OCI-LY1 (cell line): ENCODE data around the gene PRPS2.

Source experiments
- H2AFZ ChIP-seq: fragments of 200-600 bp; sonication (generic), shearing (Covaris generic); 2 replicates; pipeline ENCODE4 v1.6.0; 2014; ENCODE audit warnings: antibody characterized with exemption, mild to moderate bottlenecking, low read length
- H3F3A ChIP-seq: fragments of 200-600 bp; sonication (generic), shearing (Covaris generic); 2 replicates; pipeline ENCODE4 v1.6.0; 2014; ENCODE audit warnings: mild to moderate bottlenecking, antibody characterized with exemption, low read length, moderate library complexity; ENCODE audit not compliant: insufficient read depth
- H3K27ac ChIP-seq: fragments of 200-600 bp; sonication (generic); 2 replicates; pipeline ENCODE4 v1.5.1; 2014; ENCODE audit warnings: low read length, mixed run types, mild to moderate bottlenecking, low read depth; ENCODE audit not compliant: poor library complexity, severe bottlenecking
- H3K27me3 ChIP-seq: fragments of 200-600 bp; sonication (generic); 2 replicates; pipeline ENCODE4 v1.6.0; 2014; ENCODE audit warnings: antibody characterized with exemption, mild to moderate bottlenecking, low read length, moderate library complexity; ENCODE audit not compliant: insufficient read depth
- H3K36me3 ChIP-seq: fragments of 200-600 bp; sonication (generic); 2 replicates; pipeline ENCODE4 v1.6.1; 2014; ENCODE audit warnings: mild to moderate bottlenecking, antibody characterized with exemption, low read length, moderate library complexity, mixed read lengths; ENCODE audit not compliant: insufficient read depth
- H3K4me1 ChIP-seq: fragments of 200-600 bp; sonication (generic); 2 replicates; pipeline ENCODE4 v1.5.1; 2014; ENCODE audit warnings: mild to moderate bottlenecking, low read length, moderate library complexity; ENCODE audit not compliant: insufficient read depth, severe bottlenecking
- H3K4me2 ChIP-seq: fragments of 200-600 bp; sonication (generic), shearing (Covaris generic); 2 replicates; pipeline ENCODE4 v1.6.1; 2014; ENCODE audit warnings: low read length
- H3K4me3 ChIP-seq: fragments of 200-600 bp; sonication (generic); 2 replicates; pipeline ENCODE4 v1.5.1; 2014; ENCODE audit warnings: low read length, low read depth, mild to moderate bottlenecking, mixed read lengths; ENCODE audit not compliant: poor library complexity, severe bottlenecking
- H3K79me2 ChIP-seq: fragments of 200-600 bp; shearing (Covaris generic); 2 replicates; pipeline ENCODE4 v1.6.1; 2016; ENCODE audit warnings: mixed run types, low read length, mixed read lengths; ENCODE audit not compliant: insufficient read depth
- H3K9ac ChIP-seq: fragments of 200-600 bp; sonication (generic), shearing (Covaris generic); 2 replicates; pipeline ENCODE4 v1.6.1; 2014; ENCODE audit warnings: mild to moderate bottlenecking, low read length, mixed read lengths
- H3K9me2 ChIP-seq: fragments of 200-600 bp; sonication (generic), shearing (Covaris generic); 2 replicates; pipeline ENCODE4 v1.6.1; 2014; ENCODE audit warnings: low read depth, mild to moderate bottlenecking, low read length, mixed read lengths
- H3K9me3 ChIP-seq: fragments of 200-600 bp; shearing (Covaris generic); 2 replicates; pipeline ENCODE4 v1.6.1; 2014; ENCODE audit warnings: low read length, mixed read lengths
- H4K20me1 ChIP-seq: fragments of 200-600 bp; sonication (generic), shearing (Covaris generic); 2 replicates; pipeline ENCODE4 v1.6.0; 2016; ENCODE audit warnings: mild to moderate bottlenecking, low read length; ENCODE audit not compliant: insufficient read depth
- EZH2 ChIP-seq: fragments of 200-600 bp; sonication (generic), shearing (Covaris generic); IDR thresholded peaks from 2 replicates; pipeline ENCODE4 v1.8.0; 2017; ENCODE audit warnings: borderline replicate concordance, mixed run types, mild to moderate bottlenecking, antibody characterized with exemption, low read length, moderate library complexity, mixed read lengths
- TF ChIP-seq, protein P1 (sequence below): fragments of 200-600 bp; sonication (generic), shearing (Covaris generic); IDR thresholded peaks from 2 replicates; pipeline ENCODE4 v1.5.1; 2017; ENCODE audit warnings: mild to moderate bottlenecking, antibody characterized with exemption, low read length, moderate library complexity, mixed read lengths

The PRPS2 gene

DNA sequence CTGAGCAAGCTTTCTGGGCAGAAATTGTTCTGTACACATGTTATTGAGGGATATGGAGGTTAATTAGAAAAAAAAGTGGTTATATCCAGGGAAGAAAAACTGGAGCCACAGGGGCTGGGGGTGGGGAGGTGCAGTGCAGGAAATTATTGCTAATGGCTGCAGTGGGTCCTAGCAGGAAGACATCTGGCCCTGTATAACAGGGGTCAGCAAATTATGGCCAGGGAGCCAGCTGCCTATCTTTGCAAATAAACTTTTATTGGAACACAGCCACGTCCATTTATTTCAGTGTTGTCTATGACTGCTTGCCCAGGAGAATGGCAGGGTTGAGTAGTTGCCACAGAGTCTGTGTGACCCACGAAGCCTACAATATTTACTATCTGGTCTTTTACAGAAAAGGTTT is 23.4 kb upstream of the PRPS2 start:
- H3F3A ChIP-seq = no peaks in the 10 kb centered on the region
- H3K4me1 ChIP-seq = no peaks in the 10 kb centered on the region
- H3K9me3 ChIP-seq = no peaks in the 10 kb centered on the region
- H3K27me3 ChIP-seq = no peaks in the 10 kb centered on the region
- no peak overlapping the region for H3K9ac ChIP-seq
- no peaks in the 10 kb centered on the region for H3K9me2 ChIP-seq
- H3K4me3 ChIP-seq = no peak overlapping the region
- no peak overlapping the region for H3K4me2 ChIP-seq
- no peak overlapping the region for H2AFZ ChIP-seq
- H3K79me2 ChIP-seq = no peaks in the 10 kb centered on the region
- no peaks in the 10 kb centered on the region for H4K20me1 ChIP-seq
- no peak overlapping the region for H3K27ac ChIP-seq
- no peaks in the 10 kb centered on the region for H3K36me3 ChIP-seq
- TF ChIP-seq, protein P1, sequence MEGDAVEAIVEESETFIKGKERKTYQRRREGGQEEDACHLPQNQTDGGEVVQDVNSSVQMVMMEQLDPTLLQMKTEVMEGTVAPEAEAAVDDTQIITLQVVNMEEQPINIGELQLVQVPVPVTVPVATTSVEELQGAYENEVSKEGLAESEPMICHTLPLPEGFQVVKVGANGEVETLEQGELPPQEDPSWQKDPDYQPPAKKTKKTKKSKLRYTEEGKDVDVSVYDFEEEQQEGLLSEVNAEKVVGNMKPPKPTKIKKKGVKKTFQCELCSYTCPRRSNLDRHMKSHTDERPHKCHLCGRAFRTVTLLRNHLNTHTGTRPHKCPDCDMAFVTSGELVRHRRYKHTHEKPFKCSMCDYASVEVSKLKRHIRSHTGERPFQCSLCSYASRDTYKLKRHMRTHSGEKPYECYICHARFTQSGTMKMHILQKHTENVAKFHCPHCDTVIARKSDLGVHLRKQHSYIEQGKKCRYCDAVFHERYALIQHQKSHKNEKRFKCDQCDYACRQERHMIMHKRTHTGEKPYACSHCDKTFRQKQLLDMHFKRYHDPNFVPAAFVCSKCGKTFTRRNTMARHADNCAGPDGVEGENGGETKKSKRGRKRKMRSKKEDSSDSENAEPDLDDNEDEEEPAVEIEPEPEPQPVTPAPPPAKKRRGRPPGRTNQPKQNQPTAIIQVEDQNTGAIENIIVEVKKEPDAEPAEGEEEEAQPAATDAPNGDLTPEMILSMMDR = no peak
- no peak for TF ChIP-seq EZH2

DNA sequence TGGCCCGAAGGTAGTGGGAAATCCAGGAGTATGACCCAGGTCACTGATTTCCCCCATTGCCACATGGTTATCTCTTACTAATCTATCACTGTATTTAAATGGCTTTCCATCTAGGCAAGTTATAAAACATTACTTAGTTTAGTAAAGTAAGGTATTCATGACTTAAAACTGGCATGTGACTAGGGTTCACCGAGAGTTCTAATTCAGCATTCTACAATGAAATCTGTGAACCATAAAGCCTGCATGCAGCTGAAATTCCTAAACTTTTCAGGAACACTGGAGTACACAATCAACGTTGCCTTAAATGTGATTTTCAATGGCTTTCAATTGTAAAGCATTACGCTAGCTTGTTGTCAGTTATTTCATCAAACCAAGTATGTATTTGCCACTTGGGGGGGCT is 22.7 kb upstream of the PRPS2 start:
- Histone ChIP-seq H3K9me2 (no peaks in the 10 kb centered on the region), H3K9me3 (no peaks in the 10 kb centered on the region), H3K36me3 (no peaks in the 10 kb centered on the region), H3F3A (no peaks in the 10 kb centered on the region), H4K20me1 (no peaks in the 10 kb centered on the region), H3K4me3 (no peak overlapping the region), H3K4me2 (no peak overlapping the region), H2AFZ (no peak overlapping the region), H3K27ac (no peak overlapping the region), H3K9ac (no peak overlapping the region), H3K27me3 (no peaks in the 10 kb centered on the region), H3K79me2 (no peaks in the 10 kb centered on the region), H3K4me1 (no peaks in the 10 kb centered on the region)
- no peak for TF ChIP-seq EZH2
- TF ChIP-seq, protein P1 = no peak

DNA sequence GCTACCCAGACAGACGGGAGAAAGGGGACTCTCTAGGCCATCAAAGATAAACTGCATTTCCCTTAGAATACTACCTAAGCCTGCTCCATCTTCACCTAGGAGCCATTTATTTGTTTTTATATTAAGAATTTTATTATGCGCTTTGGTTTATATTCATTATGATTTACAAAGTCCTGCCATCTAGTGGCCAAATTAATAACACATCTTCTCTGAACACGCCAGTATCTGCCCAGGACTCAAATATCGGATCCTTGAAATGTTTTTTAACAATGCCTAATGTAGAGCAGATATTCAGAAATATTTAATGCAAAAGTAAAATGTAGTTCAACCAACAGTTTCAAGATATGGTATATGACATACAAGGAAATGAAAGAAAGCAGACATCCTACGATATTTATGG is 20.8 kb upstream of the PRPS2 start:
- H4K20me1 ChIP-seq = no peaks in the 10 kb centered on the region
- H3K27ac ChIP-seq = no peak overlapping the region
- H3K9ac ChIP-seq = no peak overlapping the region
- no peaks in the 10 kb centered on the region for H3F3A ChIP-seq
- H3K79me2 ChIP-seq = no peaks in the 10 kb centered on the region
- no peaks in the 10 kb centered on the region for H3K36me3 ChIP-seq
- TF ChIP-seq, protein P1 = peak; percentile 46
- TF ChIP-seq EZH2 = no peak
- H3K4me2 ChIP-seq = no peak overlapping the region
- H2AFZ ChIP-seq = no peak overlapping the region
- H3K9me2 ChIP-seq = no peaks in the 10 kb centered on the region
- no peaks in the 10 kb centered on the region for H3K27me3 ChIP-seq
- no peaks in the 10 kb centered on the region for H3K4me1 ChIP-seq
- no peak overlapping the region for H3K4me3 ChIP-seq
- H3K9me3 ChIP-seq = no peaks in the 10 kb centered on the region
